GM18519 (cell line): ENCODE results near the gene OR51A2.
"Not testable (repeated sequence)": the region's sequence is repeated elsewhere in the genome, so short reads cannot be mapped to it uniquely, and the experiment has no call there.

Experiments used
- ATAC-seq: cut with Tn5 transposase; IDR thresholded peaks from one replicate; pipeline ENCODE4 v1.9.1; 2021; ENCODE audit warnings: mild to moderate bottlenecking, moderate library complexity; ENCODE audit not compliant: unreplicated experiment, low FRiP score

OR51A2 gene

GRCh38 chr11:4955613-4956012 lies at the start of gene OR51A2:
TSS of gene OR51A2 (minus strand) at chr11:4955713. CDS start at chr11:4955713, 0 bp downstream.
- not testable (repeated sequence) for ATAC-seq

GRCh38 chr11:5004424-5005274 lies 49.1 kb upstream of the OR51A2 start:
- ATAC-seq: no peak

GRCh38 chr11:4994551-4994950 lies 39.0 kb upstream of the OR51A2 start, which contains the start of gene OR51L1:
TSS of gene OR51L1 (plus strand) at chr11:4994851. CDS start at chr11:4998983, 4,132 bp downstream.
- no peak for ATAC-seq

GRCh38 chr11:4991060-4991459 lies 35.5 kb upstream of the OR51A2 start:
- no peak for ATAC-seq

GRCh38 chr11:4983841-4984240 lies 28.3 kb upstream of the OR51A2 start:
- no peak for ATAC-seq

- ATAC-seq: no peak
These were observed 27.2 kb upstream of the OR51A2 start for GRCh38 chr11:4982678-4983077.

GRCh38 chr11:4979036-4979435 lies 23.5 kb upstream of the OR51A2 start:
- no peak for ATAC-seq

GRCh38 chr11:4975436-4975835 lies 19.9 kb upstream of the OR51A2 start:
- ATAC-seq: no peak

- no peak for ATAC-seq
These were observed 7.3 kb upstream of the OR51A2 start for GRCh38 chr11:4962816-4963215.

- no peak for ATAC-seq
These were observed 5.4 kb upstream of the OR51A2 start for GRCh38 chr11:4960877-4961276.

- no peak for ATAC-seq
These were observed 1.9 kb upstream of the OR51A2 start for GRCh38 chr11:4957396-4957795.

GRCh38 chr11:4947505-4947904 lies 8.0 kb downstream of the OR51A2 start, which contains the start of gene OR51A4:
TSS of gene OR51A4 (minus strand) at chr11:4947605. CDS start at chr11:4947100, 505 bp downstream.
- no peak for ATAC-seq

- no peak for ATAC-seq
These were observed 18.8 kb downstream of the OR51A2 start for GRCh38 chr11:4936745-4937144.

GRCh38 chr11:4932751-4933150 lies 22.8 kb downstream of the OR51A2 start:
- ATAC-seq: no peak

- no peak for ATAC-seq
These were observed 28.9 kb downstream of the OR51A2 start for GRCh38 chr11:4926608-4927007.

- ATAC-seq: no peak
These were observed 31.3 kb downstream of the OR51A2 start, which contains the start of gene OR51G1 for GRCh38 chr11:4924239-4924638. TSS of gene OR51G1 (minus strand) at chr11:4924339. CDS start at chr11:4924339, 0 bp downstream.

GRCh38 chr11:4922304-4922703 lies 33.2 kb downstream of the OR51A2 start:
- no peak for ATAC-seq

GRCh38 chr11:4921796-4922195 lies 33.7 kb downstream of the OR51A2 start:
- ATAC-seq: no peak

- ATAC-seq: no peak
These were observed 36.3 kb downstream of the OR51A2 start, which contains the start of gene OR51G2 for GRCh38 chr11:4919250-4919649. TSS of gene OR51G2 (minus strand) at chr11:4919350. CDS start at chr11:4915663, 3,687 bp downstream.

GRCh38 chr11:4916581-4916980 lies 38.9 kb downstream of the OR51A2 start:
- ATAC-seq: no peak
